ENCODE measurements around the gene FYN.

- TF ChIP-seq CEBPB (IDR thresholded peaks at IDR 0.05; ENCODE audit: low read depth, low read length): no peak
- TF ChIP-seq GABPA (IDR thresholded peaks at IDR 0.05; ENCODE audit: borderline replicate concordance, insufficient read depth, low read length): no peak
- no peak for TF ChIP-seq TCF12 (IDR thresholded peaks at IDR 0.05; ENCODE audit: low read depth, low read length)
- TF ChIP-seq CTCF (IDR thresholded peaks at IDR 0.05; ENCODE audit: control extremely low read depth in 1 of 3, insufficient read depth in 1 of 3, low read depth in 1 of 3, low read length in 3 of 3): no peak
Measured at GRCh38 chr6:111625099-111625416, 248.2 kb downstream of the FYN start.
